ENCODE measurements around the gene PRDM7. TPM values are rescaled to one million over a fixed set of nuclear protein-coding genes. Genes with fewer than 3 reads are reported as not detected.
"Not testable (repeated sequence)": the region's sequence is repeated elsewhere in the genome, so short reads cannot be mapped to it uniquely, and the experiment has no call there.

The PRDM7 gene
- total and polyA plus RNA-seq, 2 donors, result not detected

DNA sequence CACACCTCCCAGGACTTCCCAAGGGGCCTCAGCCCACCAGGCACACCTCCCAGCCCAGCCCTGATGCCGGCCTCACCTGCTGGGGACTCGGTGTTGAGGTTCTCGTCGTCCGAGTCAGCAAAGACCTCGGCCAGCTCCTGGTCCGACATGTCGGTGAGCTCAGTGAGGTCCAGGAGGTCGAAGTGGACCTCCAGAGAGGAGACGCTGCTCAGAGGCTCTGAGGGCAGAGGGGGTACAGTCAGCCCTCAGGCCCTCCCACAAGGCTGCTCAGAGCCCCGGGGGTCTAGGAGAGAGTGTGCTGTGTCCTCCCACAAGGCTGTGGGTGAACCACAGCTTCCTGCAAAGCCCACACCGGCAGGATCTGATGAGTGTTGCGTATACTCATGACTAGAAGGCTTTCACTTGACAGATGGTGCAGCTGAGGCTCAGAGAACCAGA lies 68.4 kb downstream of the PRDM7 start:
- Histone ChIP-seq H3K27ac (ENCODE audit: low read depth) (no peak overlapping the region), H3K4me1 (ENCODE audit: insufficient read depth) (no peaks in the 10 kb centered on the region), H3K36me3 (ENCODE audit: insufficient read depth) (no peaks in the 10 kb centered on the region), H3K4me3 (ENCODE audit: low read depth, low read length) (no peak overlapping the region)
- WGBS, result 73% methylated on average over 13 of the region's 13 CpGs
- DNase-seq (ENCODE audit: extremely low spot score), result no peak

- DNase-seq (ENCODE audit: extremely low spot score); H3K4me1 ChIP-seq (ENCODE audit: insufficient read depth); H3K4me3 ChIP-seq (ENCODE audit: low read depth, low read length); H3K27ac ChIP-seq (ENCODE audit: low read depth); H3K36me3 ChIP-seq (ENCODE audit: insufficient read depth): not testable (repeated sequence)
- 71% methylated on average over 13 of the region's 13 CpGs for WGBS
These were observed 69.4 kb downstream of the PRDM7 start for GRCh38 chr16:90007635-90008234.

DNA sequence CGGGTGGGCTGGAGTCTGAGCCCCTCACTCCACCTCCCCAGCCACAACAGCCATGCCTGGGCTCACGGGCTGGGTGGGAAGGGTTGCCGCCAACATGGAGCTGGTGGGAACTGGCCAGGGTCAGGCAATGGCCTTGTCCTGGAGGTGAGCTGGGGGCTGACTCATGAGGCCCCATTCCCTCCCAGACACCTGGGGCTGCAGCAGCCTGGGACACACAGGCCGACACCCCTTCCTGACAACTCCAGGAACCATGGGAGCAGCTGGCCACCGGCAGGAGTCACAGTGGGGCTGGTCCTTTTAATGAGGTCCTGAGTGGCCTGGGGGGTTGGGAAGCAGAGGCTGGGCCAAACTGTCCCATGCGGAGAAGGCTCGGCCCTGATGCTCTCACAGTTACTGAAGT lies 70.1 kb downstream of the PRDM7 start:
- H3K27ac ChIP-seq (ENCODE audit: low read depth), result no peak overlapping the region
- H3K4me1 ChIP-seq (ENCODE audit: insufficient read depth), result no peaks in the 10 kb centered on the region
- no peak for DNase-seq (ENCODE audit: extremely low spot score)
- no peaks in the 10 kb centered on the region for H3K36me3 ChIP-seq (ENCODE audit: insufficient read depth)
- no peak overlapping the region for H3K4me3 ChIP-seq (ENCODE audit: low read depth, low read length)
- 77% methylated on average over 7 of the region's 7 CpGs for WGBS

Other genes with a start within 250 kb of the PRDM7 start
- gene SPIRE2, start 248.9 kb downstream of the PRDM7 start, total RNA-seq, result 5.4 TPM
- gene SPIRE2, start 248.9 kb downstream of the PRDM7 start, polyA plus RNA-seq, result 6.4 TPM
- 107 TPM for gene TCF25, start 203.7 kb downstream of the PRDM7 start, total RNA-seq
- 128 TPM for gene TCF25, start 203.7 kb downstream of the PRDM7 start, polyA plus RNA-seq
- 3.8 TPM for gene MC1R, start 158.5 kb downstream of the PRDM7 start, total RNA-seq
- 7.0 TPM for gene MC1R, start 158.5 kb downstream of the PRDM7 start, polyA plus RNA-seq
- 28.0 TPM for gene TUBB3, start 154.0 kb downstream of the PRDM7 start, total RNA-seq
- gene TUBB3, start 154.0 kb downstream of the PRDM7 start, polyA plus RNA-seq, result 16.1 TPM
- gene DEF8, start 128.6 kb downstream of the PRDM7 start, total RNA-seq, result 27.5 TPM
- gene DEF8, start 128.6 kb downstream of the PRDM7 start, polyA plus RNA-seq, result 84.4 TPM
- gene DBNDD1, start 57.9 kb downstream of the PRDM7 start, total RNA-seq, result 0.26 TPM
- 1.4 TPM for gene DBNDD1, start 57.9 kb downstream of the PRDM7 start, polyA plus RNA-seq

All from urinary bladder (tissue), 4 donors.